Gastrocnemius medialis (tissue), 4 donors: ENCODE results near the gene GLYATL1B.

ENCODE experiments used
- POLR2A ChIP-seq, 2 donors: fragments of 450-650 bp; IDR thresholded peaks; one replicate each; pipeline ENCODE4 v1.6.1; 2017; ENCODE audit warnings: antibody characterized with exemption in 2 of 2, mild to moderate bottlenecking in 2 of 2, moderate library complexity in 2 of 2
- TF ChIP-seq, protein P1 (sequence below), 5 experiments: fragments of 450-650 bp in 3 of 5; fragments of 200-600 bp in 2 of 5; sonication (generic) in 2 of 5; IDR thresholded peaks in 4 of 5; conservative IDR thresholded peaks in 1 of 5; 1 replicate in 4 of 5; 2 replicates in 1 of 5; pipeline ENCODE4 v1.5.1; 2016 to 2019; ENCODE audit warnings: antibody characterized with exemption in 5 of 5, mild to moderate bottlenecking in 3 of 5, moderate library complexity in 3 of 5

DNA sequence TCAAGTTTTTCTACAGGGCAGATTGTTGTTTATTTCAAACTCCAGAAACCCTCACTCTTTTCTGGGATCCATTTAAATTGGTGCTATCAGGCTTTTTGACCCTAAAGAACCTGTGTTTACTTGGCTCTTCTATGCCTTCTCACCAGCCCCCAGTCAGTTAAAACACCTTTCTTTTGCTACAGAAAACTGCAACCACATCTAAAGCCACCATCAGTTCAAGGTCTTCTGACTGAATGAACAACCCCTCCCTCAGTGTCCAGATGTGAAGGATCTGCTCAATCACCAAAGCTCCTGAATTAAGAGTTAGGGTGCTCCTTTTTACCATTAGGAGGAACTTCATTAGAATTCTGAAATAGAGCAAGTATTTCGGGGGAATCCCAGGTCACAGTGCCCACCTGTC, 7.0 kb upstream of the GLYATL1B start:
- TF ChIP-seq, protein P1, sequence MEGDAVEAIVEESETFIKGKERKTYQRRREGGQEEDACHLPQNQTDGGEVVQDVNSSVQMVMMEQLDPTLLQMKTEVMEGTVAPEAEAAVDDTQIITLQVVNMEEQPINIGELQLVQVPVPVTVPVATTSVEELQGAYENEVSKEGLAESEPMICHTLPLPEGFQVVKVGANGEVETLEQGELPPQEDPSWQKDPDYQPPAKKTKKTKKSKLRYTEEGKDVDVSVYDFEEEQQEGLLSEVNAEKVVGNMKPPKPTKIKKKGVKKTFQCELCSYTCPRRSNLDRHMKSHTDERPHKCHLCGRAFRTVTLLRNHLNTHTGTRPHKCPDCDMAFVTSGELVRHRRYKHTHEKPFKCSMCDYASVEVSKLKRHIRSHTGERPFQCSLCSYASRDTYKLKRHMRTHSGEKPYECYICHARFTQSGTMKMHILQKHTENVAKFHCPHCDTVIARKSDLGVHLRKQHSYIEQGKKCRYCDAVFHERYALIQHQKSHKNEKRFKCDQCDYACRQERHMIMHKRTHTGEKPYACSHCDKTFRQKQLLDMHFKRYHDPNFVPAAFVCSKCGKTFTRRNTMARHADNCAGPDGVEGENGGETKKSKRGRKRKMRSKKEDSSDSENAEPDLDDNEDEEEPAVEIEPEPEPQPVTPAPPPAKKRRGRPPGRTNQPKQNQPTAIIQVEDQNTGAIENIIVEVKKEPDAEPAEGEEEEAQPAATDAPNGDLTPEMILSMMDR (IDR thresholded peaks at IDR 0.05 in 4 of 5, conservative IDR thresholded peaks at IDR 0.05 in 1 of 5) = no peak
- TF ChIP-seq POLR2A (IDR thresholded peaks at IDR 0.05) = no peak
